CD4-positive, alpha-beta T cell treated with Interleukin-17A for 4 hours (primary cell): ENCODE measurements around the gene MTPN.

ENCODE experiments used
- DNase-seq: peaks from one replicate; pipeline ENCODE4 v3.0.0-alpha.2; 2020; ENCODE audit warnings: mixed read lengths

The MTPN gene

GRCh38 chr7:135920478-135920877, 56.7 kb downstream of the MTPN start:
- no peak for DNase-seq

- DNase-seq, result no peak
Observed at GRCh38 chr7:135919071-135919841, 57.9 kb downstream of the MTPN start.

DNA sequence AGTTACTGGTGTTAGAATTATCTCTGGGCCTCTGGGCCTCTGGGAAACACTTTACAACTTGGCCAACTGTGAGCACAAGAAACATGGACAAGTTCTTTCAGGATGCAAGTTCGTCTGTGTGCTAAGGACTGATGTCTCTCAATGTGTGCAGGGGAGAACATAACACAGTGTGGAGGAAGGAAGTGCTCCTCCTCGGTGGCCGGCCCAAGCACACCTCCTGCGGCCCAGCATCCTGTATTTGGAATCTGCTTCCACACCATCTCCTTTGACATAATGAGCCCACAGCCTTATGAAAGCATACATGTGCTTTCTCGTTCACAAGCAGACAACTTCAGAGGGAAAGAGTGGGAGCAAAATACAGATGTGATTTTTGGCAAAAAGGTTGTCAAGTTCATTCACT, 59.0 kb downstream of the MTPN start:
- DNase-seq, result no peak

GRCh38 chr7:135917721-135918120, 59.4 kb downstream of the MTPN start:
- no peak for DNase-seq

- DNase-seq, result no peak
Observed at GRCh38 chr7:135914346-135914745, 62.8 kb downstream of the MTPN start.

DNA sequence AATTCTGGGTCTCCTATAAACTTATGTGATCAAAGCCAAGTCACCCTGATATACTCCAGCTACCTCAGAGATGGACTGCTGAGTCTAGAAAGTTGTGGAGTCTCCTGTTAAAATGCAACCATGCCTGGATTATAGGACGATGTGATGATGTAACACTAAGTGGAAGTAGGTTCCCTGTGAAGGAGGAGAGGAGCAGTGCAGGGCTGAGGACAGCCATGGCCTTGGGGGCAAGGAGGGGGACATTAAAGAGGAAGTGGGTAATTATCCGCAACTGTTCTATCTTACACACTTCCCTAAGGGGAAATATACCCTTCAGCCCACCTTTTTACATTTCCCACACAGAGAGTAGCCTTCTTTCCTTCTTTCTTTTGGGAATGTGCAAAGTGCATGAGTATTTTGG, 63.8 kb downstream of the MTPN start:
- no peak for DNase-seq

GRCh38 chr7:135911099-135911498, 66.1 kb downstream of the MTPN start:
- no peak for DNase-seq

- no peak for DNase-seq
Observed at GRCh38 chr7:135910393-135911036, 66.6 kb downstream of the MTPN start.

DNA sequence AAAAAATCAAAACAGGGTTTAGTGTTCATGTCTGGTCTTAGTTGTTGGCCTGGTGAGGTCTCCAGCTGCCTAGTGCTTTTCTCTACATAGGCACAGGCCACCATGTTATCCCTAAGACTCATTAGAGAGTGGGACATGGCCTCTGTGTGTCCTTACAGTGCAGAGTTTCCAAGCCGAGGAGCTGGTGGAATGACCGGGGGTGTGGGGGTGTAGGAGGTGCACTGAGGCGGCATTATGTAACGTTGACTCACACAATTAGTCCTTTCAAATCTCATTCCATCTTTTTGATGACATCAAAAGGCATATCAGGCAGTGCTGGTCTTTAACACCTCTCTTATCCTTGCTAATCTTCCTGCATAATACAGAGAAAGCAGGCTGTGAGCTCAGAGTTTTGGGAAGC, 71.3 kb downstream of the MTPN start:
- DNase-seq, result no peak

- DNase-seq, result no peak
Observed at GRCh38 chr7:135905355-135905754, 71.8 kb downstream of the MTPN start.

- DNase-seq, result no peak
Observed at GRCh38 chr7:135904282-135904681, 72.9 kb downstream of the MTPN start.

GRCh38 chr7:135901585-135902540, 75.3 kb downstream of the MTPN start:
- DNase-seq, result no peak

- DNase-seq, result no peak
Observed at GRCh38 chr7:135900065-135900546, 77.1 kb downstream of the MTPN start.

DNA sequence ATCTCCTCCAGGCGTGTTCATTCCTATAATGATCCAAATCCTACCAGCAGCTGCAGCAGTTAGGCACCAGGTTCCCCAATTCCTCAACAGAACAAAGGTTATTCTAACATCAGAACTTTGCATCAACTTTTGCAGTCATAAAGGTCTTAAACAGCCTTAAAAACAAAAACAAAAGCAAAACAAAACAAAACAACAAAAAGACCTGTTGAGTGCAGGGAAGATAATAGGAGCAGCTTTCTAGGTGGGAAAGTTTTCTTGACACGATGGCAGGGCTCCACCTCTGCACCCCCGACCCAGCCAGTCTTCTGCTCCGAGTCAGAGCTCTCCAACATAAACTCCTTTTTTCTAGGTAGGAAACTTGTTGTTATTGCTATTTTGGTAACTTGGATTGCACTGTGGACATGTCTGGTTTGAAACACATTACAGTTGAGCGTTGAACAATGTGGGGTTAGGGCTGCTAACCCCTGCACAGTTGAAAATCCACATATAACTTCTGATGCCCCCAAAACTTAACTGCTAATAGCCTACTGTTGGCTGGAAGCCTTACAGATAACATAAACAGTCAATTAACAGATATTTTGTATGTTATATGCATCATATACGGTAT, 77.6 kb downstream of the MTPN start:
- DNase-seq, result no peak

DNA sequence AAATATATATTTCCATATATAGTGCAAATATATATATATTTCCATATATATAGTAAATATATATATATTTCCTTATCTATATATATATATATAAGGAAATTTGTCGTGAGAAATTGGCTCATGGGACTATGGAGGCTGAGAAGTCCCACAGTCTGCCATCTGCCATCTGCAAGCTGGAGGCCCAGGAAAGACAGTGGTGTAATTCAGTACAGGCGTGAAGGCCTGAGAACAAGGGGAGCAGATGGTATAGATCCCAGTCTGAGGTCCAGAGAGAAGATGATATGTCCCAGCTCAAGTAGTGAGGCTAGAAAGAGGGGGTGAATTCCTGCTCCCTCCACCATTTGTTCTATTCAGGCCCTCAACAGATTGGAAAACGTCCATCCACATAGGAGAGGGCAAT, 78.9 kb downstream of the MTPN start:
- DNase-seq, result no peak

DNA sequence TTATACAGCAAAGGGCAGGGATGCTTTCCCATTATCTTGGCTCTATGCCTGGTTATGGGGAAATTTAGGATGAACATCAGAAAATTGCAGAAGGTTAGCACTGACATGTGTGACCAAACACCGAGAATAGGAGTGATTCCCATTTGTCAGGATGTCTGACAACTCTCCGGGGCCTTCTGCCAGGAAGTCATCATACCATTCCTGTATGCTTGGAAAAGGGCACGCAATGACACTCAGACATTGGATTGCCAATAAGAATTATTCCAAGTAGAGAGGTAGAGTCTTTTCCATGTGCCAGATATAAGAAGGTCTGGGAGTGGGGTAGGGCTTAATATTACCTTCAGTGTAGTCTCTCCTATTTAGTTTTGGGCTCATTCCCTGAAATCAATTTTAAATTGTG, 82.3 kb downstream of the MTPN start:
- no peak for DNase-seq

DNA sequence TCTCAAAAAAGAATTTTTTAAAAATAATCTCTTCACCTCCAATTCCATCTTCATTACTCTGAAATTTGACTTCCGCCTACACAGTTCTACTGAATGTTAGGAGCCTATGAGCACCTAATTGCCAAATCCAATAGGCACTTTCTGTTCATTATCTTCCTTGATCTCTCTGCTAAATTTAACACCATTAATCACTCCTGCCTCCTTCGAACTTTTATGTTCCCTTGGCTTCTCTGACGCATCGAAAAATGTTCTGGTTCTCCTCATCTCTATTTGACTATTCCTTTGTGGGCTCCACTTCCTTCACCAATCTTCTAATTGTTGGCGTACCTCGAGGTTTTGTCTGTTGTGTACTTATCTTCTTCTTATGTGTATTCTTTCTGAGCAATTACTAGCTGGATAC, 87.3 kb downstream of the MTPN start:
- DNase-seq, result no peak

DNA sequence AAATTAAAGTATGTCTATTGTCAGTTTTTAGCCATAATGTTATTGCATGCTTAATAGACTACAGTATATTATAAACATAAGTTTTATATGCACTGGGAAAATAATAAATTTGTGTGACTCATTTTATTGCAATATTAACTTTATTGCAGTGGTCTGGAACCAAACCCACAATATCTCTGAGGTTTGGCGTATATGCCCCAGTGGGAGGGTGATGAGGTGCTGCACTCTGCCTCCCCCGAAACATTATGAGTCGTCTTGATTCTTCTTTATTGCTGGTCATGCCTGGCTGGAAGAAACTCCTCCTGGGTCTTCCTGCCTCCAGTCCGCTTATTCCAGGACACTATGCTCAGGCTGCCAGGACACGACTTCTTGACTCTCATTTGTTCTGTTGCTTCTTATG, 88.4 kb downstream of the MTPN start:
- DNase-seq, result no peak

GRCh38 chr7:135886345-135887132, 90.6 kb downstream of the MTPN start:
- no peak for DNase-seq

GRCh38 chr7:135884495-135885232, 92.5 kb downstream of the MTPN start:
- DNase-seq, result no peak

- DNase-seq, result no peak
Observed at GRCh38 chr7:135879233-135879632, 97.9 kb downstream of the MTPN start.
